IMR-90 (cell line): ENCODE measurements around the gene LRRC73. TPM values are rescaled to one million over a fixed set of nuclear protein-coding genes. Genes with fewer than 3 reads are reported as not detected.

Experiments used
- ATAC-seq: fragments of 200-7000 bp; cut with Tn5 transposase; 2 replicates; pipeline ENCODE4 v1.9.1; 2020; ENCODE audit warnings: low read depth, mild to moderate bottlenecking, moderate library complexity
- BruUV-seq: library from RNA; stranded (reverse); fragments of 400-500 nt; replicated peaks from 2 replicates; lab custom pipeline; 2021; lab: Mats Ljungman, UMichigan
- CTCF ChIA-PET: fragments of 300-600 bp; formaldehyde crosslinking; extraction: SDS; loops from one replicate; lab custom pipeline; 2021; ENCODE audit warnings: antibody characterized with exemption; lab: Yijun Ruan, JAX
- POLR2A ChIA-PET: fragments of 300-600 bp; sonication (Branson Sonifier 250); formaldehyde crosslinking; loops from one replicate; lab custom pipeline; 2022; ENCODE audit warnings: antibody characterized with exemption; ENCODE audit not compliant: unreplicated experiment; lab: Charles Lee
- DNase-seq: peaks from one replicate; pipeline ENCODE4 v3.0.0; 2013
- H2AFZ ChIP-seq: replicated peaks from 2 replicates; pipeline ENCODE3; 2013; ENCODE audit warnings: low read length, mild to moderate bottlenecking; ENCODE audit not compliant: poor library complexity
- H2AK5ac ChIP-seq: 2 replicates; pipeline ENCODE4 v1.6.1; 2013; ENCODE audit warnings: low read depth, low read length, inconsistent platforms
- H2AK9ac ChIP-seq: replicated peaks from 2 replicates; pipeline ENCODE3; 2013; ENCODE audit warnings: mild to moderate bottlenecking, low read depth, low read length, moderate library complexity; ENCODE audit not compliant: poor library complexity
- H2BK120ac ChIP-seq: 2 replicates; pipeline ENCODE4 v1.6.1; 2013; ENCODE audit warnings: low read depth, low read length, inconsistent platforms
- H2BK15ac ChIP-seq: 3 replicates; pipeline ENCODE4 v1.6.1; 2013; ENCODE audit warnings: low read depth, low read length, inconsistent platforms
- H2BK20ac ChIP-seq: 2 replicates; pipeline ENCODE4 v1.6.1; 2013; ENCODE audit warnings: low read depth, mild to moderate bottlenecking, inconsistent platforms, low read length, moderate library complexity
- H2BK5ac ChIP-seq: 2 replicates; pipeline ENCODE4 v1.6.1; 2013; ENCODE audit warnings: mild to moderate bottlenecking, low read depth, low read length, inconsistent platforms; ENCODE audit not compliant: poor library complexity, severe bottlenecking
- H3K14ac ChIP-seq: replicated peaks from 2 replicates; pipeline ENCODE4 v1.6.1; 2013; ENCODE audit warnings: low read depth, low read length, inconsistent platforms
- H3K18ac ChIP-seq: 2 replicates; pipeline ENCODE4 v1.6.1; 2013; ENCODE audit warnings: low read depth, low read length, control low read depth
- H3K23ac ChIP-seq: 2 replicates; pipeline ENCODE4 v1.6.1; 2013; ENCODE audit warnings: low read depth, low read length, inconsistent platforms
- H3K27ac ChIP-seq: 2 replicates; pipeline ENCODE4 v1.5.1; 2013; ENCODE audit warnings: mild to moderate bottlenecking, control low read depth, low read length; ENCODE audit not compliant: insufficient read depth
- H3K27me3 ChIP-seq: 2 replicates; pipeline ENCODE4 v1.6.1; 2013; ENCODE audit warnings: low read length; ENCODE audit not compliant: control insufficient read depth, insufficient read depth
- H3K36me3 ChIP-seq: 2 replicates; pipeline ENCODE4 v1.6.1; 2013; ENCODE audit warnings: low read length, mixed read lengths; ENCODE audit not compliant: control insufficient read depth, insufficient read depth
- H3K4ac ChIP-seq: 2 replicates; pipeline ENCODE4 v1.6.1; 2013; ENCODE audit warnings: low read depth, low read length, inconsistent platforms
- H3K4me1 ChIP-seq: 2 replicates; pipeline ENCODE4 v1.6.1; 2013; ENCODE audit warnings: low read length, mixed read lengths; ENCODE audit not compliant: control insufficient read depth, insufficient read depth
- H3K4me2 ChIP-seq: 2 replicates; pipeline ENCODE4 v1.6.1; 2013; ENCODE audit warnings: low read depth, mild to moderate bottlenecking, control low read depth, low read length, moderate library complexity
- H3K4me3 ChIP-seq: 2 replicates; pipeline ENCODE4 v1.5.1; 2013; ENCODE audit warnings: low read depth, mild to moderate bottlenecking, control low read depth, low read length, moderate library complexity; ENCODE audit not compliant: insufficient read depth
- H3K56ac ChIP-seq: 2 replicates; pipeline ENCODE4 v1.6.1; 2013; ENCODE audit warnings: low read length, inconsistent platforms; ENCODE audit not compliant: insufficient read depth; ENCODE audit errors: extremely low read depth
- H3K79me1 ChIP-seq, 2 experiments: 2 replicates each; pipeline ENCODE4 v1.6.1; 2013; ENCODE audit warnings: low read length in 2 of 2, inconsistent platforms in 1 of 2, low read depth in 1 of 2
- H3K9ac ChIP-seq: 2 replicates; pipeline ENCODE4 v1.6.1; 2013; ENCODE audit warnings: low read depth, low read length, control low read depth
- H3K9me1 ChIP-seq: 2 replicates; pipeline ENCODE4 v1.6.1; 2013; ENCODE audit warnings: low read length, inconsistent platforms; ENCODE audit not compliant: insufficient read depth
- H3K9me3 ChIP-seq: 2 replicates; pipeline ENCODE4 v1.6.1; 2013; ENCODE audit warnings: low read length; ENCODE audit not compliant: control insufficient read depth, insufficient read depth
- H4K20me1 ChIP-seq: 2 replicates; pipeline ENCODE4 v1.6.1; 2013; ENCODE audit warnings: low read length, inconsistent platforms; ENCODE audit not compliant: insufficient read depth
- H4K5ac ChIP-seq: 2 replicates; pipeline ENCODE4 v1.6.1; 2013; ENCODE audit warnings: mild to moderate bottlenecking, low read depth, low read length, control low read depth
- H4K8ac ChIP-seq, 2 experiments: 2 replicates each; pipeline ENCODE4 v1.6.1; 2013; ENCODE audit warnings: low read depth in 2 of 2, low read length in 2 of 2, control low read depth in 1 of 2, inconsistent platforms in 1 of 2
- H4K91ac ChIP-seq: 2 replicates; pipeline ENCODE4 v1.6.1; 2013; ENCODE audit warnings: low read depth, low read length, inconsistent platforms; ENCODE audit not compliant: insufficient read depth
- RCOR1 ChIP-seq: IDR thresholded peaks from 2 replicates; pipeline ENCODE4 v1.6.1; 2012; ENCODE audit warnings: mild to moderate bottlenecking, low read length, improper control_type of control experiment; ENCODE audit not compliant: insufficient replicate concordance
- SMC3 ChIP-seq: fragments of 150-350 bp; IDR thresholded peaks from 2 replicates; pipeline ENCODE4 v1.6.1; 2016; ENCODE audit warnings: low read depth, mild to moderate bottlenecking, antibody characterized with exemption, low read length, moderate library complexity
- WGBS, 2 experiments: methylation state at CpG; one replicate each; pipeline versions ENCODE4 v1.1.5 to v1.1.7; 2013; ENCODE audit warnings: missing lambda C conversion rate in 2 of 2; ENCODE audit not compliant: insufficient read length in 1 of 2; ENCODE audit errors: extremely low coverage in 2 of 2; 5-methylcytosine and 5-hydroxymethylcytosine counted together
- dilution Hi-C: fragments of 300-500 bp; cut with HindIII; formaldehyde crosslinking; loops from one replicate; pipeline ENCODE4 v1.14.3; 2018; ENCODE audit warnings: low sequenced_read_pairs; ENCODE audit not compliant: unreplicated experiment
- in situ Hi-C: fragments of 300-500 bp; cut with MboI; formaldehyde crosslinking; loops from 3 replicates; pipeline ENCODE4 v1.14.3; 2019; ENCODE audit warnings: low sequenced_read_pairs, inconsistent platforms, mixed read lengths
- intact Hi-C: fragments of 100-400 bp; cut with micrococcal nuclease; formaldehyde crosslinking; loops from 2 replicates; pipeline ENCODE4 v1.10.0; 2022
- polyA plus RNA-seq, 3 experiments: library from polyadenylated mRNA; depleted of rRNA; stranded (reverse); fragments of >200 nt; gene quantifications; 2 replicates each; pipeline ENCODE4 v1.2.3, GENCODE V29; 2012; ENCODE audit warnings: low replicate concordance in 1 of 3
- total RNA-seq: library from RNA; depleted of rRNA; stranded (reverse); fragments of >200 nt; gene quantifications from 2 replicates; pipeline ENCODE4 v1.2.3, GENCODE V29; 2012

LRRC73 gene
- total and polyA plus RNA-seq, 2 of the 4 experiments (the other 2 are of a cell fraction) = under 0.01 to 0.31 TPM

GRCh38 chr6:43494321-43494720 lies 15.8 kb downstream of the LRRC73 start:
- Histone ChIP-seq H2BK15ac (no peak overlapping the region), H3K4me3 (no peak overlapping the region), H2BK120ac (no peak overlapping the region), H4K91ac (no peak overlapping the region), H3K9ac (no peak overlapping the region), H3K9me1 (peaks cover 38% of the 10 kb centered on the region), H2BK20ac (no peak overlapping the region), H3K27me3 (no peaks in the 10 kb centered on the region), H2BK5ac (no peak overlapping the region), H3K27ac (no peak overlapping the region), H3K4me2 (no peak overlapping the region), H3K79me1 (peaks cover 34 to 71% of the 10 kb centered on the region in 2 experiments), H2AK9ac (peak overlapping the region; percentile 11), H3K56ac (no peak overlapping the region), H3K4ac (no peak overlapping the region), H2AFZ (no peak overlapping the region), H3K36me3 (peaks cover 8% of the 10 kb centered on the region), H4K8ac (no peak overlapping the region), H2AK5ac (peak overlapping the region; percentile 36; the same call in 1 of the 2 replicates), H3K18ac (no peak overlapping the region), H4K20me1 (peaks cover 26% of the 10 kb centered on the region; the same call in 1 of the 2 replicates), H3K23ac (no peak overlapping the region), H3K14ac (no peak overlapping the region), H3K9me3 (no peaks in the 10 kb centered on the region), H4K5ac (no peak overlapping the region), H3K4me1 (peaks cover 46% of the 10 kb centered on the region)
- BruUV-seq = no TSS peak
- intact Hi-C loops = no loop called here
- ATAC-seq (no peak), DNase-seq (no peak)
- ChIA-PET POLR2A (no interaction called here), CTCF (interaction anchor here (3.3 kb wide), 1 partner anchor 13 kb away, joined by 17 read pairs; no protein-coding TSS in a partner anchor)
- in situ Hi-C loops = loop anchor here (5.0 to 10.0 kb wide), 2 partner anchors 50 to 237 kb away; no protein-coding TSS in a partner anchor
- WGBS, 2 experiments = 90% methylated on average over 2 of the region's 6 CpGs; no CpG with 5 or more reads in 1 of the 2 experiments
- dilution Hi-C loops = no loop called here
- TF ChIP-seq SMC3 (no peak), RCOR1 (no peak)
